Measurements from ENCODE around the gene MYO6. TPM values are rescaled to one million over a fixed set of nuclear protein-coding genes. Genes with fewer than 3 reads are reported as not detected.

The MYO6 gene
- total and polyA plus RNA-seq, 12 donors, result 11.1 to 27.1 (median 16.2) TPM

- intact Hi-C loops (cut with DNase I), result no loop called here
- Histone ChIP-seq H3K27ac (no peak overlapping the region), H3K9me3 (replicated peaks in 1 of 3) (no peaks in the 10 kb centered on the region), H3K4me3 (no peak overlapping the region), H3K36me3 (replicated peaks in 1 of 2) (no peaks in the 10 kb centered on the region), H3K4me1 (replicated peaks in 1 of 2) (no peaks in the 10 kb centered on the region), H3K27me3 (no peaks in the 10 kb centered on the region)
- WGBS, 4 donors, result 15 to 35% (median 24%) methylated on average over 1 of the region's 1 CpG
- TF ChIP-seq CTCF (IDR thresholded peaks at IDR 0.05) (peak in 5 of 6 experiments; percentile 24 to 55 (median 36)), POLR2A (IDR thresholded peaks at IDR 0.05) (no peak)
- peak; percentile 21 to 61 (median 40) for DNase-seq
Observed at GRCh38 chr6:75855052-75855451, 106.0 kb downstream of the MYO6 start.

- H3K36me3 ChIP-seq (replicated peaks in 1 of 2), result no peaks in the 10 kb centered on the region
- H3K9me3 ChIP-seq (replicated peaks in 1 of 3), result no peaks in the 10 kb centered on the region
- intact Hi-C loops (cut with DNase I), result no loop called here
- H3K4me1 ChIP-seq (replicated peaks in 1 of 2), result no peaks in the 10 kb centered on the region
- H3K27ac ChIP-seq, result no peak overlapping the region
- H3K4me3 ChIP-seq, result no peak overlapping the region
- WGBS, 4 donors, result 86 to 93% (median 89%) methylated on average over 1 of the region's 1 CpG
- TF ChIP-seq CTCF (IDR thresholded peaks at IDR 0.05) (no peak), POLR2A (IDR thresholded peaks at IDR 0.05) (no peak)
- H3K27me3 ChIP-seq, result no peaks in the 10 kb centered on the region
- DNase-seq, result no peak
Observed at GRCh38 chr6:75856902-75857301, 107.9 kb downstream of the MYO6 start.

DNA sequence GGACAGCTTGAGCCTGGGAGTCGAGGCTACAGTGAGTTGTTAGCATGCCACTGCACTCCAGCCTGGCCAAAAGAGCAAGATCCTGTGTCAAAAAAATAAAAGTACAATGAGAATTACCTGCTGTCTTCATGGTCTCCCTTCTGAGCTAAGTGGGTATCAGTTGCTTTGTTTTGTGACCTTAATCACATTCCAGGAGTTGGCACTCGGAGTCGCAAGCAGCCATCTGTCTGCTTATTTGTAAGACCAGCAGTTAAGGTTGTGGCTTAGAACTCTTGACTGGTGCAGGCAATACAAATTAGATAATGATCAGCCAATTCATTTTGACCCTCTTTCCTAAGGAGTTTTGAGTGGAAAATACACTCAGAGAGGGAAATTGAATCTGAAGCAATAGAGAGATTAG, 114.0 kb downstream of the MYO6 start:
- H3K4me1 ChIP-seq (replicated peaks in 1 of 2), result no peaks in the 10 kb centered on the region
- no peaks in the 10 kb centered on the region for H3K27me3 ChIP-seq
- no peak for TF ChIP-seq CTCF (IDR thresholded peaks at IDR 0.05)
- TF ChIP-seq POLR2A (IDR thresholded peaks at IDR 0.05), result no peak
- no peaks in the 10 kb centered on the region for H3K9me3 ChIP-seq (replicated peaks in 1 of 3)
- no peak overlapping the region for H3K27ac ChIP-seq
- H3K36me3 ChIP-seq (replicated peaks in 1 of 2), result no peaks in the 10 kb centered on the region
- H3K4me3 ChIP-seq, result no peak overlapping the region
- 64 to 97% (median 66%) methylated on average over 3 of the region's 3 CpGs for WGBS, 4 donors
- DNase-seq, result no peak
- intact Hi-C loops (cut with DNase I), result no loop called here

GRCh38 chr6:75863784-75864183, 114.7 kb downstream of the MYO6 start:
- DNase-seq, result no peak
- WGBS, 4 donors, result 69 to 91% (median 73%) methylated on average over 3 of the region's 3 CpGs
- TF ChIP-seq POLR2A (IDR thresholded peaks at IDR 0.05), result no peak
- no peak for TF ChIP-seq CTCF (IDR thresholded peaks at IDR 0.05)
- Histone ChIP-seq H3K27ac (no peak overlapping the region), H3K27me3 (no peaks in the 10 kb centered on the region), H3K4me3 (no peak overlapping the region), H3K36me3 (replicated peaks in 1 of 2) (no peaks in the 10 kb centered on the region), H3K4me1 (replicated peaks in 1 of 2) (no peaks in the 10 kb centered on the region), H3K9me3 (replicated peaks in 1 of 3) (no peaks in the 10 kb centered on the region)
- intact Hi-C loops (cut with DNase I), result no loop called here

All from adrenal gland (tissue), 12 donors.